GM10266 (cell line): ENCODE data around the gene RPS6KA2.

ENCODE experiments used
- DNase-seq: peaks from one replicate; pipeline ENCODE4 v3.0.0; 2012; ENCODE audit errors: extremely low spot score
- CTCF ChIP-seq: IDR thresholded peaks from 2 replicates; pipeline ENCODE4 v1.5.1; 2012; ENCODE audit warnings: mild to moderate bottlenecking, low read depth; ENCODE audit not compliant: control insufficient read depth, insufficient read depth; ENCODE audit errors: missing control alignments

Gene RPS6KA2

GRCh38 chr6:166670894-166671293, 43.8 kb upstream of the RPS6KA2 start:
- no peak for TF ChIP-seq CTCF
- no peak for DNase-seq

DNA sequence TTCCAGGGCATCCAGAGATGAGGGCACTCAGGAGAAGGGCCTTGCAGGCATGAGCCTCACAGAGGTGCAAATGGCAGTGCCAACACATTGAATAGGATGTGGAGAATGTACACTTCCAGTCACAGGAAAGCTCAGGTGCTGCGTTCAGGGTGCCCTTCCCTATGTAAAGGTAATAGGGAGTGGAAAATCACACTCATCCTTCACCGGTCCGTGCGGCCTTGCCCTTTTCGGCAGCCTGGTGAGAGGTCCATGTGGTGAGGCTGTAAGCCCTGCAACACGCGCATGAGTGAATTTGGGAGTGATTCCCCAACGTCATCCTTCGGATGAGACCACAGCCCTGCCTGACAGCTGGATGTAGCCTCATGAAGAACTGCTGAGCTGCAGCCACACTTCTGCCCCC, 43.0 kb upstream of the RPS6KA2 start:
- TF ChIP-seq CTCF = no peak
- DNase-seq = no peak

DNA sequence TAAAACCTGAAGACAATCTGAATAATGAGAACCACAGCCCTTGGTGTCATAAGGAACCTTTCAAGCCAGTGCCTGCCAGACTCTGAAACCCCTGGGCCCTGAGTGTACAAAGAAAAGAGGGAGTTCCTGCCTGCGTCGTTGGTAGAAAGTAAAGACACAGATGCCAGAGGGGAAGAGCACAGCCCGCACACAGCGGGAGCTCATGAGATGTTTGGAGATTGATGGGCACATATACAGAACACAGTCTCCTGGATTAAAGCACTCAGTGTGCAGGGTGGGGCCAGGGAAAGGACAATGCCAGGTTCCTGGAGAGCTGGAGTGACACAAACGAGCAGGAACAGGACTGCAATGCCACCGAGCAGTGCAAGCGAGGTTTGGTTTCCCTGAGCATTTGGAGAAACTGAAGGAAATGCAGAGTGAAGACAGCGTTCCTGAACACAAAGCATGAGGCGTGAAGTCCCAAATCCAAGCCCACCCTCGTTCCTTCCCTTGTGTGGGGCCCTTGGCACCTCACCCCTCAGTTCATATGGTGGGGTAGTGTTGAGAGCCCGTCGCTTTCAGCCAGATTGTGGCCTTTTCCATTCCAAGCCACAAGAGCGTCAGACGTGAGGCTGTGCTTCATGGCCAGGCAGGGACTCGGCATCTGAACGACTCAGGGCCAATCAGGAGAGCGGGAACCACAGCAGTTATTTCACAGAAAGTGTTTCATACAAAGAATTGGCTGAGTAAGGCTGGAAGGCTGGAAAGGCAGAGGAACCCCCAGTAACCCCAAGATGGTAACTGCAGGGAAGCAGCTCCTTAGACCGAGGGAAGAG, 41.0 kb upstream of the RPS6KA2 start:
- no peak for DNase-seq

DNA sequence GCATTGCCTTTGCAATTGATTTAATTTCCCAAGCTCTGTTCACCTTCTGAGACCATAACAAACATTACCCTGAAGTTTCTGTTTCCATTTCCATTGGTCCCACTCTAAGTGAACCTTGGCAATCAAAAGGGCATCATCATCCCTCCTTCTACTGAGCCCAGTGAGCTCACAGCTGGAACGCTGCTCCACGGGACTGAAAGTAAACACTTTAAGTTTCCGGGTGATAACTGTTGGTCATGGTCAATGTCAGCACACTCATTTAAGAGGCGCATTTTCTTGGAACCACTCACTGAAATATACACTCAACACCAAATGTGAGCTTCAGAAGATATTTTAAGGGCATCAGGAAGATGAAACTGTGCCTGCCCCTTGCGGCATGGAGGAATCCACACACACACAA, 37.1 kb upstream of the RPS6KA2 start:
- DNase-seq = no peak

More for the DNA sequence above, 41.0 kb upstream of the RPS6KA2 start:
- no peak for TF ChIP-seq CTCF

DNA sequence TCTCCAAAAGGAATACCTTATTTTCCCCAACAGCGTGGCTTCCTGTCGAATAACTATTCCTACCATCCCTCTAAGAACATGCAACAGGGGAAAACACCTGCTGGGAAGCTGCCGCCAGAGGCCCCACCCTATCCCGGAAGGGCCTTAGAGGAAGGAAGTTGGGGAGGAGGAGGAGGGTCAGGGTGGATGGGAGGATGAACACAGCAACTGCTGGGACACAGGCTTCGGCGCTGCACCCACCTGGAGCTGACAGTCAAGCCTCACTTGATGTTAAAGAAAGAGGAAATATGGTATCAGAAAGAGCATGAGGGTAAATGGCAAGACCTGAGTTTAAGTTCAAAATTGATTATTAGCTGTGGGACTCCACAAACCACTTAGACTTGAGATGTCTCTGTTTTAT, 36.5 kb upstream of the RPS6KA2 start:
- no peak for DNase-seq
- no peak for TF ChIP-seq CTCF

More for the DNA sequence above, 37.1 kb upstream of the RPS6KA2 start:
- TF ChIP-seq CTCF = no peak

DNA sequence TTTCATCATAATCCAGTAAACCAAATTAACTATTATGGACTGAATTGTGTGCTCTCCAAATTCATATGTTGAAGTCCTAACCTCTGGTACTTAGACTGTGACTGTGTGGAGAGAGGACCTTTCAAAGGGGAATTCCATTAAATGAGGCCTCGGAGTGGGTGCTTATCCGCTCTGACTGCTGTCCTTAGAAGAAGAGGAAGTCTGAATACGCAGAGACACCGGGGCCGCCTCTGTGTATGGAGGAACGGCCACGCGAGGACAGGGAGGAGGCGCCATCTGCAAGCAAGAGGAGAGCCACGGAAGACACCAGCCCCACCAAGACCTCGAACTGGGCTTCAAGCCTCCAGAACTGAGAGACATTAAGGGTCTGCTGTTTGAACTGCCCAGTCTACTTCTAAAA, 35.6 kb upstream of the RPS6KA2 start:
- TF ChIP-seq CTCF = no peak
- DNase-seq = no peak

DNA sequence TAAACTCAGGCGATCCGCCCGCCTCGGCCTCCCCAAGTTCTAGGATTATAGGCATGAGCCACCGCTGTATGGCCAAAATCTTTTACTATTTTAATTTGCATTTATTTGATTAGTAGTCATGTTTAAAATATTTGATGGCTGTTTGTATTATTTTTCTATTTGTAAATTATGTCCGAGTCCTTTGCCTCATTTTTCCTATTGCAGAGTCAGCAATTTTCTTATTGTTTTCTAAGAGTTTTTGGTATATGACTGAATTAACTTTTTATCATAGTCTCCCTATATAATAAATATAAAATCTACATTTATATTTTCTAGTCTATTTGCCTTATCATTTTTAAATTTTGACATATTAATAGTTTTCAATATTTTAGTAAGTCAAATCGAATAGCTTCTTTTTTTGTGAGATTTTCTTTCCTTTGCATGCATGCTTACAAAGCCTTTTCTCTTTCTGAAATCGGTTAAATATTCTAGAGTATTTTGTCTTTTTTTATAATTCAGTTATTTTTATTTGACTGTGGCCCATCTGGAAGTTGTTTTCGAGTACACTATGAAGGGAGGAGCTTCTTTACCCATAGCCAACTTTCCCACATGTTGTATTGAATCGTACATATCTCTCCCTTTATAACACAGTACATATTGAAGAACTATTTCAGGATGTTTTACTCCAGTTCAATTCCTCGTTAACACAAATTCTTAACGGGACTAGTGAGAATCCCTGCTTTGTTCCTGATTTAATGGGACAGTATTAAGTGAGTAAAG, 34.5 kb upstream of the RPS6KA2 start:
- TF ChIP-seq CTCF = no peak
- no peak for DNase-seq
